Right renal cortex interstitium (tissue), 3 donors: Measurements from ENCODE around the gene DNASE1L3. TPM values are rescaled to one million over a fixed set of nuclear protein-coding genes. Genes with fewer than 3 reads are reported as not detected.

ENCODE experiments used
- DNase-seq, 3 donors: peaks; one replicate each; pipeline ENCODE4 v3.0.0-alpha.2; 2013; ENCODE audit warnings: low read depth in 3 of 3, low spot score in 2 of 3
- polyA plus RNA-seq, 3 donors: library from polyadenylated mRNA; unstranded; fragments of 120-200 nt; gene quantifications; one replicate each; pipeline ENCODE4 v1.2.1, GENCODE V29; 2013; ENCODE audit not compliant: insufficient read length in 3 of 3

DNASE1L3 gene
- polyA plus RNA-seq, 3 donors: 4.3 to 14.0 (median 4.5) TPM

- DNase-seq: no peak
These were observed 30.5 kb downstream of the DNASE1L3 start for GRCh38 chr3:58180099-58180880.

DNA sequence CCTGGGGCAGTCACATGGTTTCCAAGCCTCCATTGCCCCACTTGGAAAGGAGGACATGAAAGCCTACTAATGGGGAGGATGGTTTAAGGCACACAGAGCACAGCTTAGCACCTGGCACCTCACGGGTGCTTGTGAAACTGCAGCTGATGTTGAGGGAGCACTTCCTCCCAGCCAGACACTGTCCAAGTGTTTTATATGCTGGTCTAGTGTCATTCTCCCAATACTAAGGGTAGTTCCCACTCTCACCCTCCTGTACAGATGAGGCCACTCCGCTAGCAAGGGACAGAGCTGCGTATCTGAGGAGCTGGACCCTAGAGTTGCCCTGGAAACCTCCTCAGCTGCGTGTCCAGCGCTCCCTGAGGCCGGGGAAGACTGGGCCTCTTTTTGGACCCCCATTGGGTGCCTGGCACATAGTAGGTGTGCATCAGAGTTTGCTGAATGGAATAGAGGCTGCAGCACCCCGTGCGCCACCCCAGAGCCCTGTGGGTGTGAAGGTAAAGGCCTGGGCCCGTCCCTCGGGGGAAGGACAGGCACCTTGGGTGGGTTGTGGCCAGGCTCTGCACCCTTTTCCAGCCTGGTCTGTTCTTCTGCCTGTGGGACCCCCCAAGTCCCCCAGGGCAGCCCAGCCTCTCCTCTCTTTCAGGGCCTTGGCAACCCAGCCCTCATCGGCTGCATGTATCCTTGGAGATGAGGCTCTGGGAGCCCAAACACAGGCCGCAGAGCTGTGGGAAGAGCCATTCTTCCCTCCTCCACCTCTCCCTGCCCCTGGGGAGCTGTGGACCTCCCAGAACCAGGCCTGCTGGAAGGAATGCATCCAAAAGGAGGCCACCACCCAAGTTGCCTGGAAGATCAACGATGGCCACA, 31.3 kb downstream of the DNASE1L3 start:
- DNase-seq: no peak

DNA sequence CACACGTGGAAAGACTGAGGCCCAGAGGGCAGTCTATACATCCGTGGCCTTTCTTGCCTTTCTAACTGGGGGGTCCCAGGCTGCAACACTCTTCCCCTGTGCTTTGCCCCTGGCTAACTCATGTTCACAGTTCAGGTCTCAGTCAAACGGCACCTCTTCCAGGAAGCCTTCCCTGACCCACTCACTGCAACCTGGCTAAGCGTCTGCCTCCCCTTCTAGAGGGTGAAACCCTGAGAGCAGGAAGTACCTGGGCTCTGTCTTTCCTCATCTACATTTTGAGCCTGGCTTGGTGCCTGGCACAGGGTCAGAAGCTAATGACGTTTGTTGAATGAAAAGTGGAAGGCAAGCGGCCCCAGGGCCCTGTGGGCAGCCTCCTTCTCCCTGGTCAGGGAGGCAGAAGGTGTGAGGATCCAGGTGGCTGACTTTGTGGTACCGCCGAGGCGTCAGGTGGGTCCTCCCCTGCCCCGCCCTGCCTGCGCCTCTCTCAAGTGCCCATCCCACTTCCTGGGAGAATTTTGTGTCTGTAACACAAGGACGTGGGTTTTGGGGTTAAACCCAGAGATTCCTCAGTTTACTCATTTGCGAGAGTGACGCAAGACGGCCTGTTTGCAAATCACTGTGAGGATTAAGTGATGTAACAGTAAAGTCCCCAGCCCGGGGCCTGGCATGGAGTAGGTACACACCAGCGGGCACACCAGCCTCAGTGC, 32.1 kb downstream of the DNASE1L3 start:
- DNase-seq: no peak

DNA sequence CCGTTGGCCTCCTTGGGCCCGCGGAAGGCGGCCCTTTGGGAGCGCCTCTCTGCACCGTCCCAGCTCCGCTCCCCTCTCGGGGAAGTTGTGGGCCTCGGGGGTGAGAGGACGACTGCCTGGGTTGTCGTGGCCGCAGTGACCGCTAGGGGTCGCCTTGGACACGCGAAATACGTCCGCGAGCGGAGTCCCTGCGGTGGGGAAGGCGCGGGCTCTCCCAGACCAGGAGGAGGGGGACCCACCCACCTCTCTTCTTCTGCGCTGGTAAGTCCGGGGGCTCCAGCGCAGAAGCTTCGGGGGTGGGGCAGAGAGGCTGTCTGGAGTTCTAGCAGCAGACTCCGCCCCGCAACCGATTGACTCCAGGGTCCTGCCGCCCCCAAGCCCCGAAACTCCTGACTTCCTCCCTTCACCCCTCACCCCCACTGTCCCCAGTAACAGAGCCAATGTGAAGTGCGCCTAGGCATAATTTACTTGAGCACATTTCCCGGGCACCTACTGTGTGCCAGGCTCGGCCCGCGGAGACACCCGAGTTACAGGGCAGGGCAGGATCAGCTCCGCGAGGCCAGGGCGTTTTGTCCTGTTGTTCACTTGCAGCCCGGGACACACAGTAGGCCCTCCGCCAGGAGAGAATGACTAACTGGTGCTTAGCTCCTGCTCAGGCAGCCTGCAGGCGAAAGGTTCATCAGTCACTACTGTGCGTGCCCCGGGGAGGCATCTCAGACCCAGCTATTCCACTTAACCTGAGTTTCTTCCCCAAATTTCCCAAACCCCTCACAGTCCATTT, 32.8 kb downstream of the DNASE1L3 start:
- DNase-seq: no peak

- no peak for DNase-seq
These were observed 33.8 kb downstream of the DNASE1L3 start for GRCh38 chr3:58176827-58177489.

GRCh38 chr3:58176185-58176530, 34.6 kb downstream of the DNASE1L3 start:
- no peak for DNase-seq

- no peak for DNase-seq
These were observed 35.2 kb downstream of the DNASE1L3 start for GRCh38 chr3:58175437-58176184.

- no peak for DNase-seq
These were observed 35.7 kb downstream of the DNASE1L3 start for GRCh38 chr3:58175187-58175436.

- no peak for DNase-seq
These were observed 36.9 kb downstream of the DNASE1L3 start for GRCh38 chr3:58173669-58174398.

- DNase-seq: no peak
These were observed 37.6 kb downstream of the DNASE1L3 start for GRCh38 chr3:58173029-58173668.

DNA sequence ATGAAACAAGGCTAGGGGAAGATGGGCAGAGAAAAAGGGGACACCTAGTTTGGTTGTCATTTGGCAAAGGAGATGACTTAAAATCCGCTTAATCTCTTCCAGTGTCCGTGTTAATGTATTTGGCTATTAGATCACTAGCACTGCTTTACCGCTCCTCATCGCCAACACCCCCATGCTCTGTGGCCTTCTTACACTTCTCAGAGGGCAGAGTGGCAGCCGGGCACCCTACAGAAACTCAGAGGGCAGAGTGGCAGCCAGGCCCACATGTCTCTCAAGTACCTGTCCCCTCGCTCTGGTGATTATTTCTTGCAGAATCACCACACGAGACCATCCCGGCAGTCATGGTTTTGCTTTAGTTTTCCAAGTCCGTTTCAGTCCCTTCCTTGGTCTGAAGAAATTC, 39.6 kb downstream of the DNASE1L3 start:
- no peak for DNase-seq

GRCh38 chr3:58170376-58170775, 40.4 kb downstream of the DNASE1L3 start:
- DNase-seq: no peak

DNA sequence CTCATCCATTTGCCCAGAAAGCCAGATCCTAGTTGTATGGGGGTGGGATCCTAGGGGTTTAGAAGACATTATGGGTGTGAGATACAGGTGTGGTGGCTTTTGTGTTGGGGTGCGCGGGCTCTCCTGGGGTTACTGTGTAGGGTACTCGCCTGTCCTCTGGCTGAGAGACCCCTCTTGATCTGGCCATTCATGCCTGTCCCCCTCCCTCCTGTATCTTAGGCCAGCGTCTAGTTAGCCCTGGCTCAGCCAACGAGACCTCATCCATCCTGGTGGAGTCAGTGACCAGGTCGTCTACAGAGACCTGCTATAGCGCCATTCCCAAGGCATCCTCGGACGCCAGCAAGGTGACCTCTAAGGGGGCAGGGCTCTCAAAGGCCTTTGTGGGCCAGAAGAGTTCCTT, 41.4 kb downstream of the DNASE1L3 start:
- no peak for DNase-seq

DNA sequence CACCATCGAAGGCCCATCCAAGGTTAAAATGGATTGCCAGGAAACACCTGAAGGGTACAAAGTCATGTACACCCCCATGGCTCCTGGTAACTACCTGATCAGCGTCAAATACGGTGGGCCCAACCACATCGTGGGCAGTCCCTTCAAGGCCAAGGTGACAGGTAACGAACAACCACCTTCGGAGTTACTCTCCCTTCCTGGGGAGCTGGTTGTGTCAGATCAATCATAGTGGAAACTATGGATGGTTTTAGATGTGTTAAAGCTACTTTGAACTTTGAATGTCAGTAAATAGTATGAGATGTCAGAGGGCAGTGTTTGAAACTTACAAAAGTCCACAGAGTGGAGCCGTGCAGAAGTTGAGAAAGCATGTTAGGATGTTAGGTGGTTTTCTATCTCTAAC, 42.3 kb downstream of the DNASE1L3 start:
- no peak for DNase-seq

DNA sequence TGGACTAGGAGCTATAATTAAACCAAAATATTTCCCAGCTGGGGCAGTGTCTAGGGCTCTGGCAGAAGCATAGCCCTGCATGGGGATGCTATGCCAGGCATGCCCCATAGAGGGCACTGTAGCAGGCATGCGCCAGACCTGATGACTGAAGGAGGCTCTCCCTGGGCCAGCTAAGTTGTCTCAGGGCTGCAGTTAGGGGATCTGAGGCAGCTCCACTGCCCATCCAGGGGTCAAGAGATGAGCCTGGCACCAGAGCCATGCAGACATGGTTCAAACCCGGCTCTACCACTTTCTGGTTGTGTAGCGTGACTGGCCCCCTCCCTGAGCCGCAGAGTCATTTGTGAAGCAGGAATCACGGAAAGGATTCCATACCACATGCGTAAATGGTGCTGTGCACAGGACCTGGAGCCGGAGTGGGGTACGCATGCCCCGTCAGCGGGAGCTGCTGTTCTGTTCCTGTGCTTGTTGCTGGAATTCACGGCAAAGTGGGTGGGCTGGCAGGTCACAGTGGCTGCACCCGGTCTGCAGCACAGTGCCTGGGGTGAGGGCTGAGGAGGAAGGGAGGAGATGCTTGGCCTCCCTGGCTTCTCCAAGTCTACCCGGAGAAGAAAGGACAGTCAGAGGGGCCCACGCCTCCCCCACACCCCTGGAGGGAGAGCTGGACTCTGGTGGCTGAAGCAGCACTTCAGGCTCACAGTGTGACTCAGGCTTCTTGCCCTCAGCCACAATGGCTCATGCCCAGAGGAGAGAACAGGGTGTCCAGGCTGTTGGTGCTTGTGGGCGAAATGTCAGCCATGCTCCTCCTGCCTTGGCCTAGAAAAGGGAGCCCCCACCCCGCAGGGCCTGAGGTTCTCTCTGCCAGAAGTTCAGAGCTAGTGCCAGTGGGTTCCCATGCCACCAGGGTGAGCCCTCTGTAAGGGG, 43.1 kb downstream of the DNASE1L3 start:
- DNase-seq: no peak

GRCh38 chr3:58164906-58165821, 45.6 kb downstream of the DNASE1L3 start:
- DNase-seq: no peak
